GM18951 (cell line): ENCODE results near the gene AHSA1.

Source experiments
- POLR2A ChIP-seq: IDR thresholded peaks from 4 replicates; pipeline ENCODE4 v1.6.1; 2011; ENCODE audit warnings: mild to moderate bottlenecking; ENCODE audit not compliant: insufficient read length, insufficient read depth; ENCODE audit errors: extremely low read depth
- in situ Hi-C: fragments of 300-500 bp; cut with MboI; formaldehyde crosslinking; loops from one replicate; pipeline ENCODE4 v1.12.0; 2022; ENCODE audit warnings: low sequenced_read_pairs, mixed read lengths, inconsistent platforms; ENCODE audit not compliant: unreplicated experiment

AHSA1 gene

DNA sequence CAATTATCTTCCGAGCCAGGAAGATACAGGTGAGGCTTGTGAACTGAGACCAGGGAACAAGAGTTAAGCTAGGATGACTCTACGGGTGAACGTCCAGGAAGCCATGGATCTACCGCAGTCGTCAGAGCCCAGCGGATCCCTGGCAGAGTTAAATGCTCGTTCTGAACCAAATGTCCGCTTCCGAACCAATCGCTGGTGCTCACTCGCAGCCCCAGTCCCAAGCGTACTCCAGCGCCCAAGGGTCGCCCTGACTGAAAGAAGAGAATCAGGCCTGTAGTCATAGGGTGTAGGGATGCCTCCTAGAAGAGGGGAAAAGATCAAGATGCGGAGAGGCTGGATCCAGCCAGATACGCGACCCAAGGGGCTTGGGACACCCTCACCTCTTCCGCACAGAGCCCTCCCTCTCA is 775 bp upstream of the AHSA1 start:
- in situ Hi-C loops, result no loop called here
- TF ChIP-seq POLR2A, result peak; percentile 92

DNA sequence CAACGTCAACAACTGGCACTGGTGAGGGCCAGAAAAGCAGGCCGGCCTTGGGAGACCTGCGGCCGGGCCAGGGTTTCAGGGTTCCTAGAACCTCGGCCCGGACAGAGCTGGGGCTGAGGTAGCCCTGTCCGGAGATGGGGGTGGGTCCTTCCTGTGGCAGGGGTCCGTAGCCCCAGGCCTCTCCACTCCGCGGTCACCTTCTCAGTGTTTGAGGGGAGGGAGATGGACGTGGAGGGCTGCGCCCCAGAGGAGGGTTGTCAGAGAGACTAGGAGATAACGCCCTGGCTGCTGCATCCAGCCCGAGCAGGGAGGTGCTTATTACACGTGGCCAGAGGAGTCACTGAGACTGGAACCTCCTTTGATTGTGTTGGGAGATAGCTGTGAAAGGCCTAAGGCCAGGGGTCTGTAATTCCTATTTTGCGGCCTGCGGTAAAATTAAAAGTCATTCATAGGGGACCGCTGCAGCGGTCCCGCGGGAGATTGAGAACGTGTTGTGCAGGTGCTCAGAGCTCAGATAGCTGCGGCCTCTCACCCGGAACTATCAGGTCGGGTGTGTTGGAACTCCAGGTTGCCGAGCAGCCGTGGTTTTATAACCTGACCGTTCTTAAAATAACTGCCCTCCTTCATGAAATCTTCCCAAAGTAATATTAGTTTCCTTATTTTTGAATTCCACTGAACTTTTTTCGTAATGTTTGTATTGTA is 507 bp downstream of the AHSA1 start:
- in situ Hi-C loops, result no loop called here
- no peak for TF ChIP-seq POLR2A

DNA sequence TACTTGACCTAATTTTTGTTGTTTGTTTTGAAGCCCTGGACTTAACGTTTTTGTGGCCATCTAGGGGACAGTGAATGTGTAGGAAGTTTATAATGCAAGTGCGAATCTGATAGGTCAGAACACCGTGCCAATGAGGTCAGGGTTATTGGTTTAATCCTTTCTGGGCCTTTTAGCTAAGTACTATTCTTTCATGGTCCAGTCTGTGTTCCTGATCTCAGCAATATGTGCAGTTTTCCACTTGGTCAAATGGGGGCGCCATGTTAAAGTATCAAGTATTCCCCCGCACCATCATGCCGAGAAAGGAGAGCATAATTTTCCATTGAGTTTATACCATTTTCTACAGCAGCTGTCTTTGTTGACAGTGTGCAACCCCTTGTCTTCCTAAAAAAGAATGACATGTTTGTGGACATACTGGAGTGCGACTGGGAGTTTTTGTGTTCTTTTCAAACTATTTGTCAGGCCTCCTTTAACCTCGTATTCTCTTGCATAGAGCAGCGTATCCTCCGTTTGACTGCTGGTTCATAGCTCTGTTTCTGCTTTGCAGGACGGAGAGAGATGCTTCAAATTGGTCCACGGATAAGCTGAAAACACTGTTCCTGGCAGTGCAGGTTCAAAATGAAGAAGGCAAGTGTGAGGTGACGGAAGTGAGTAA is 1.3 kb downstream of the AHSA1 start:
- no peak for TF ChIP-seq POLR2A
- in situ Hi-C loops, result no loop called here

- no peak for TF ChIP-seq POLR2A
- in situ Hi-C loops, result loop anchor here (10.0 kb wide), 1 partner anchor 67 kb away; no protein-coding TSS in a partner anchor
These were observed 9.9 kb downstream of the AHSA1 start for GRCh38 chr14:77467801-77468200.

DNA sequence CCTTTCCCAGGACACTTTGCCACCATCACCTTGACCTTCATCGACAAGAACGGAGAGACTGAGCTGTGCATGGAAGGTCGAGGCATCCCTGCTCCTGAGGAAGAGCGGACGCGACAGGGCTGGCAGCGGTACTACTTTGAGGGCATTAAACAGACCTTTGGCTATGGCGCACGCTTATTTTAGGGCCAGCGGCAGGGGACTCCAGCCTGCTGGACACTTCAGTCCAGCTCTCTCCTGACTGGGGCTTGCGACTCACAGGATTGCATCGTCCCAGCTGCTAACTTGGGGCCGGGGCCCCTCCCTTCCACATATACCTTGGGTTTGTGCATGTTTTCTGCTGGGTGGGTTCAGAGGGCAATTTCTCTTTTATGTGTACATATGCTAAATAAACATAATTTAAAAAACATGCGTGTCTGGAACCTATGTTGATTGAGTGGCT is 11.2 kb downstream of the AHSA1 start:
- no peak for TF ChIP-seq POLR2A
- in situ Hi-C loops, result loop anchor here (10.0 kb wide), 1 partner anchor 66 kb away; no protein-coding TSS in a partner anchor

GRCh38 chr14:77469539-77469938 is 11.6 kb downstream of the AHSA1 start:
- no peak for TF ChIP-seq POLR2A
- in situ Hi-C loops, result loop anchor here (10.0 kb wide), 1 partner anchor 65 kb away; no protein-coding TSS in a partner anchor

DNA sequence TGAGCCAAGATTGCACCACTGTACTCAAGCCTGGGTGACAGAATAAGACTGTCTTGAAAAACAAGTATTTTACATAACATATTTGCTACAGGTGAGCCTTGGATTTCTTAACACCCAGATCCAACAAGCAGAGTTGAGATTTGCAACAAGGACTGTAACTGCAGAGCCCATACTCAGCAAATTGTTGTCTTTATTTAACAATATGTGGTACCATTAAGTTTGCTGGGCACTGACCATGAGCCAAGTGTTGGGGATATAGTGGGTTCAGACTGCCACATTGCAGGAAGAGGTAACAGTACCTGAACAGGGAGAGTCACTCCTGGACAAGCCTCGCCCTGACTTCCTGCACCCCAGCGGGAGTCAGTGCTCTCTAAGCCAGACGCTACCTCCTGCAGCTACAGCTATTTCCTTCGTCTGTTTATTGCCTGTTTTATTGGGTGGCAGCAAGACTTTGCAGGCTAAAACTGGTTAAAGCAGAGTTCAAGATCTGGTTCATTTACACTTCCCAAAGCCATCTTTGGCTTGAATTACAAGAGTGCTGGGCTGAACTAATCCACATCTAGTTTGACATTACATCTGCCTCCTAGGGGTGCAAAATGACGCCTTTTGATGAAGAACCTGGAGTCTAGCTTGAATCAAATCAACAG is 12.5 kb downstream of the AHSA1 start:
- TF ChIP-seq POLR2A, result no peak
- in situ Hi-C loops, result no loop called here

DNA sequence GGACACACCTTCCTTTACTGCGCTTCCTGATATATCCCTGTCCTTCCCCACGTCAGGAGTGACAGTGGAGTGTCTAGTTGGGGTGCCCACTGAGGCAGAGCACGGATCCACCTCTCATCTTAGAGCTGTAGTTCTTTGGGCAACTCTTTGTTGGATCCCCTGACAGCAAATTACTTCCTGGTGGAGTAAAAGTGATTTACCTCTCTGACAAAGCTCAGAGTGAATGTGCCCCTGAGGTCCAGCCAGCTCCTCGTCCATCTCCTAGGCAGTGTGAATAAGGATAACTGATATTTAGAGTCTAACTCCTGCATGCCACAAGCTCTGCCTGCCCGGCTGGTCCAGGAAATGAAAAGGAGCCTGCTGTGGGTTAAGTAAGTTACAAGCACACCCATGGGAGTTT is 16.0 kb downstream of the AHSA1 start:
- in situ Hi-C loops, result no loop called here
- TF ChIP-seq POLR2A, result no peak

- in situ Hi-C loops, result no loop called here
These were observed 16.7 kb downstream of the AHSA1 start for GRCh38 chr14:77474479-77475177.

DNA sequence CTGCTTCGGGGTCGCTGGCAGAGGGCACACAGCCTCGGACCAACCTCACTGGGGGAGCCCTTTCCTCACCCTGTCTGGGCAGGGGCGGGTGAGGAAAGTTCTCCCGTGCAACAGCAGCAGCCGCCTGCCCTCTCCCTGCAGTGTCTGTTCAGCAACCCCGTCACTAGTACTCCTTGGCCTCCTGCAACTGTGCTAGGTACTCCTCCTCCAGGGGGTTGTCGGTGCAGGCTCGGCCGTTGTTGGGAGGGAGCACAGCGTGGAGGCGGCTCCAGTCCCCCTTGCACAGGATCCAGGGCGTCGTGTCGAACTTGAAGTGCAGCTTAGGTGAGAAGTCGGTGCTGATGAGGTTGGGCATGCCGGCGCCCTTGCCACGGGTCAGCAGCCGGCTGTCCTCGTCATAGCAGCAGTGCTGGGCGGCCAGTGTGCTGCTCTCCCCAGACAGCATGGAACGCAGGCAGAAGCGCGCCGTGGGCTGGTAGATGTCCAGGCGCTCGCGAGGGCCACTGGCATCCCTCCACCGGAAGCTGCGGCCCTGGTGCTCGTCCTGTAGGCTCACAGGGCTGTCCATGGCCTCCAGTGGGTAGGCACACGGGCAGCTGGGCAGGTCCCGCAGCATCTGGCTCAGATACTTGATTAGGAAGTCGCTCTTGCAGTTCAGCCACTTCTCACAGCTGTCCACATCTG is 17.7 kb downstream of the AHSA1 start:
- no peak for TF ChIP-seq POLR2A
- in situ Hi-C loops, result no loop called here

More at GRCh38 chr14:77474479-77475177, 16.7 kb downstream of the AHSA1 start:
- TF ChIP-seq POLR2A, result no peak

DNA sequence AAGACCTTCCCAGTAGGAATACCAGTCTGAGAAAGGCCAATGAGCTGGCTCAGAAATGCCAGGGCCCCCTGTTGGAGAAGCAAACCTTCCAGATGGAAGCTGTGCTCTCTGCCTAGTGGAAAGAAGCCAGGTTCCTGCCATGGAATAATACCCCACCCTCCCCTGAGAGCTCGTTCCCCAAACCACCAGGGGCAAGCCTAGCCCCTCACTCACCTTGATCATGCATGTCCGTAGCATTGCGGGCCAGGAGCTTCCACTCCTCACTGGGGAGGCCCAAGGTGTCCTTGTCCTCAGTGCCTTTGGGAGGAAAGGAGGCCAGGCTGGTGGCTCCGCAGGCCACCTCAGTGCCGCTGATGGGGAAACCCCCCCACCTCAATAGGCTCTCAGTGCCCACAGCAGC is 20.1 kb downstream of the AHSA1 start:
- in situ Hi-C loops, result no loop called here
- TF ChIP-seq POLR2A, result no peak

DNA sequence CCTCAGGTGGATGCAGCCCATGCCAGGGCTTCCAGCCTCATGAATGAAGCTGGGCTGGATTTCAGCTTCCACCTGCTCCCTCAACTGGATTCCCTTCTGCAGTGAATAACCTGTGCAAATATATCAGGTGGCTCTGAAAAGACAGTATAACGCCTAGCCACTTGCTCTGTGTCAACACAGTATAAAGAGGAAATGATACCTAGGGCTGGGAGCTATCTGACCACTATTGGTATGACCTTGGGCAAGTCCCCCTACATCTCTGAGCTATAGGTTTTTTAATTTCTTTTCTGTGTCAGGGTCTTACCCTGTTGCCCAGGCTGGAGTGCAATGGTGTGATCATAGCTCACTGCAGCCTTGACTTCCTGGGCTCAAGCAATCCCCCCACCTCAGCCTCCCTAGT is 20.9 kb downstream of the AHSA1 start:
- in situ Hi-C loops, result no loop called here
- TF ChIP-seq POLR2A, result no peak
